K562 (cell line): ENCODE results near the gene SLC22A23. TPM values are rescaled to one million over a fixed set of nuclear protein-coding genes. Genes with fewer than 3 reads are reported as not detected.

Experiments
- CBX3 ChIP-seq, 2 experiments: IDR thresholded peaks; 1 replicate in 1 of 2; 2 replicates in 1 of 2; pipeline ENCODE4 v1.6.1; 2012; ENCODE audit warnings: inconsistent platforms in 2 of 2, low read length in 2 of 2, borderline replicate concordance in 1 of 2, control low read depth in 1 of 2
- ETS2 ChIP-seq: IDR thresholded peaks from 2 replicates; pipeline ENCODE4 v1.6.1; 2016; ENCODE audit warnings: borderline replicate concordance, missing genetic modification characterization, mild to moderate bottlenecking, moderate library complexity, missing compliant biosample characterization; ENCODE audit not compliant: poor library complexity, severe bottlenecking
- FOXM1 ChIP-seq, 2 experiments: fragments of 450-650 bp in 1 of 2; sonication (generic) in 1 of 2; formaldehyde crosslinking in 1 of 2; IDR thresholded peaks; 2 replicates each; pipeline versions ENCODE4 v1.6.1 to v1.9.0; 2017 to 2022; ENCODE audit warnings: low read depth in 2 of 2, mild to moderate bottlenecking in 2 of 2, missing genetic modification reagents in 1 of 2, moderate library complexity in 1 of 2
- HDGF ChIP-seq: fragments of 450-650 bp; IDR thresholded peaks from 2 replicates; pipeline ENCODE4 v1.6.1; 2016
- HMGN3 ChIP-seq: IDR thresholded peaks from 2 replicates; pipeline ENCODE4 v1.6.1; 2011; ENCODE audit warnings: borderline replicate concordance, low read depth, mild to moderate bottlenecking, mixed read lengths, low read length; ENCODE audit not compliant: insufficient read length; ENCODE audit errors: extremely low read depth
- JUN ChIP-seq, 2 experiments: sonication (generic) in 1 of 2; formaldehyde crosslinking in 1 of 2; IDR thresholded peaks; 2 replicates each; pipeline versions ENCODE4 v1.6.1 to v1.8.0; 2012 to 2022; ENCODE audit warnings: borderline replicate concordance in 2 of 2, mild to moderate bottlenecking in 2 of 2, improper control_type of control experiment in 1 of 2, low read depth in 1 of 2, low read length in 1 of 2, missing genetic modification reagents in 1 of 2
- KAT7 ChIP-seq: sonication (generic); formaldehyde crosslinking; IDR thresholded peaks from 2 replicates; pipeline ENCODE4 v1.8.0; 2022; ENCODE audit warnings: missing genetic modification reagents, mild to moderate bottlenecking, borderline replicate concordance
- MAZ ChIP-seq, 2 experiments: fragments of 450-650 bp in 1 of 2; sonication (generic) in 1 of 2; formaldehyde crosslinking; IDR thresholded peaks in 1 of 2; conservative IDR thresholded peaks in 1 of 2; 2 replicates each; pipeline versions ENCODE4 v1.4.0 to v1.5.0; 2020; ENCODE audit warnings: mild to moderate bottlenecking in 1 of 2, missing genetic modification reagents in 1 of 2
- MBD2 ChIP-seq: sonication (generic); IDR thresholded peaks from 2 replicates; pipeline ENCODE4 v1.6.1; 2016; ENCODE audit warnings: low read depth, borderline replicate concordance
- SIN3B ChIP-seq: fragments of 450-650 bp; IDR thresholded peaks from 2 replicates; pipeline ENCODE4 v1.6.1; 2017; ENCODE audit warnings: low read depth, mild to moderate bottlenecking, moderate library complexity
- SMARCC2 ChIP-seq: fragments of 450-650 bp; IDR thresholded peaks from 2 replicates; pipeline ENCODE4 v1.6.1; 2017; ENCODE audit warnings: antibody characterized with exemption, moderate library complexity, mild to moderate bottlenecking, low read depth
- TARDBP ChIP-seq: fragments of 450-650 bp; IDR thresholded peaks from 2 replicates; pipeline ENCODE4 v1.6.1; 2016
- TEAD4 ChIP-seq, 2 experiments: sonication (generic) in 1 of 2; formaldehyde crosslinking in 1 of 2; IDR thresholded peaks; 2 replicates each; pipeline versions ENCODE4 v1.6.1 to v1.8.0; 2012 to 2022; ENCODE audit warnings: borderline replicate concordance in 1 of 2, inconsistent platforms in 1 of 2, low read length in 1 of 2, mild to moderate bottlenecking in 1 of 2, missing genetic modification reagents in 1 of 2
- ZBTB7A ChIP-seq: IDR thresholded peaks from 2 replicates; pipeline ENCODE4 v1.6.1; 2011; ENCODE audit warnings: low read depth, mild to moderate bottlenecking, low read length, moderate library complexity, borderline replicate concordance; ENCODE audit not compliant: control insufficient read depth
- ZFP30 ChIP-seq: fragments of 250-450 bp; sonication (Bioruptor Pico); IDR thresholded peaks from 2 replicates; pipeline ENCODE4 v1.8.0; 2022; ENCODE audit warnings: moderate library complexity, mild to moderate bottlenecking, inconsistent platforms, borderline replicate concordance
- ZNF24 ChIP-seq: fragments of 450-650 bp; IDR thresholded peaks from 2 replicates; pipeline ENCODE4 v1.6.1; 2016
- ZNF431 ChIP-seq: sonication (generic); formaldehyde crosslinking; IDR thresholded peaks from 2 replicates; pipeline ENCODE4 v1.8.0; 2022; ENCODE audit warnings: mild to moderate bottlenecking, missing genetic modification reagents
- polyA plus RNA-seq, 8 experiments: library from polyadenylated mRNA; depleted of rRNA in 4 of 8; stranded (reverse) in 5 of 8; unstranded in 3 of 8; fragments of >200 nt; fragmentation: Nextera tagmentation in 2 of 8; fragmentation: Illumina TruSeq in 1 of 8; extraction: Ambion mirVana in 2 of 8; extraction: Trizol in 1 of 8; gene quantifications; 2 replicates each; pipeline versions ENCODE4 v1.2.1 to v1.2.3, GENCODE V29; 2011 to 2014; ENCODE audit warnings: inconsistent platforms in 1 of 8, missing spikeins in 1 of 8
- total RNA-seq, 7 experiments: library from RNA; depleted of rRNA in 6 of 7; stranded (reverse); fragments of >200 nt in 6 of 7; fragmentation: Illumina TruSeq in 2 of 7; extraction: Trizol in 2 of 7; gene quantifications; 2 replicates each; pipeline versions ENCODE4 v1.2.1 to v1.2.3, GENCODE V29; 2011 to 2021; ENCODE audit warnings: low replicate concordance in 1 of 7
- TF ChIP-seq, protein P1 (sequence below): sonication (generic); formaldehyde crosslinking; IDR thresholded peaks from 2 replicates; pipeline ENCODE4 v1.8.0; 2022; ENCODE audit warnings: mild to moderate bottlenecking, missing genetic modification reagents
- TF ChIP-seq, protein P2 (sequence below): fragments of 450-650 bp; IDR thresholded peaks from 2 replicates; pipeline ENCODE4 v1.6.1; 2016; ENCODE audit warnings: mild to moderate bottlenecking
- TF ChIP-seq, protein P3 (sequence below): fragments of 250-450 bp; sonication (Bioruptor Pico); IDR thresholded peaks from 2 replicates; pipeline ENCODE4 v1.5.0; 2020; ENCODE audit warnings: mild to moderate bottlenecking, borderline replicate concordance

Gene SLC22A23
- total and polyA plus RNA-seq, 9 of the 15 experiments (the other 6 are each of a cell fraction or from before 2014, with no cell fraction given): 0.30 to 8.7 (median 2.5) TPM

DNA sequence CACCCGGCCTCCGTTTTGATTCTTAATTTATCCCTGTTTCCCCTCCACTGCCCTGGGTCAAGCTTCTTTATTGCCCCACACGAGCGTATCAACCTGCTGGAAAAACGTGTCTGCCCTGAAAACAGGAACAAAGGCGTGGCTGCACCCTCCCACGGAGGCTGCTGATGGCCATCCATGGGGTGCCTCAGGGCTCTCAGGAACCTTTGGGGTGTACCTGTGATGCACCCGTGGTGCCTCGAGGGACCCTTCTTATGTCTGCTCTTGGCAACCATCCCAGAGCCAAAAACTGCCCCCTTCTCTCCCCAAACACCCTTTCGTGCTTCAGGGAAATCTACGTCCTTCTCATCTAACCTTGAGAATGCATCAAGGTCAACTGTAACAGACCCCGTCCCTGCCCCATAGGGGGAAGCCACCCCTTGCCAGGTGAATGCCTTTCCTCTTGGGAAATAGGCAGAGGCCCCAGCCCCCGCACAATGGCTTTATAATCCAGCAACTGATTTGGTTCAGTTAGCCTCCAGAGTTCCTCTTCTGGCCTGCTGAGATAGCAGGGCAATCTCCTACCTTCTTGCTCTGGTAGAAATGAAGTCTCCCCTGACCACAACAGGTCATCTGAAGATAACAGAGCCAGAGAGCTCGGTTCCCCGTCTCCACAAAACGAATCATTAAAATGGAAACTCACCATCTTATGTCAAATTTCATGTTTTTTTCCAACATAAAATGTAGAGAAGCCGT lies 168.7 kb downstream of the SLC22A23 start (continued):
- TF ChIP-seq SIN3B (no peak), FOXM1 (IDR thresholded peaks at IDR 0.05; ENCODE audit: low read depth) (peak; percentile 94), FOXM1 (CRISPR knock-in tag; IDR thresholded peaks at IDR 0.05; ENCODE audit: low read depth) (no peak), KAT7 (CRISPR knock-in tag) (no peak), HMGN3 (no peak), CBX3 (IDR thresholded peaks at IDR 0.05; ENCODE audit: borderline replicate concordance in 1 of 2, low read length in 2 of 2) (peak in 1 of 2 experiments; percentile 65; a peak in 1 of 3 replicates), ZNF431 (no peak), TARDBP (0 out of 2 replicates have a peak, but pooled peaks have one; percentile 78), JUN (IDR thresholded peaks at IDR 0.05; ENCODE audit: borderline replicate concordance, low read depth, low read length) (0 out of 2 replicates have a peak, but pooled peaks have one; percentile 39), JUN (CRISPR knock-in tag; IDR thresholded peaks at IDR 0.05; ENCODE audit: borderline replicate concordance) (no peak), ZNF24 (peak; percentile 93), ETS2 (tag) (no peak), ZFP30 (CRISPR knock-in tag) (no peak), SMARCC2 (peak; percentile 88), MBD2 (peak; percentile 77), HDGF (no peak), TEAD4 (IDR thresholded peaks at IDR 0.05; ENCODE audit: low read length) (peak; percentile 99), TEAD4 (CRISPR knock-in tag; IDR thresholded peaks at IDR 0.05; ENCODE audit: borderline replicate concordance) (no peak), ZBTB7A (no peak), MAZ (CRISPR knock-in tag; conservative IDR thresholded peaks at IDR 0.05 in 1 of 2, IDR thresholded peaks at IDR 0.05 in 1 of 2) (peak; percentile 64 to 78)
- TF ChIP-seq, protein P1, sequence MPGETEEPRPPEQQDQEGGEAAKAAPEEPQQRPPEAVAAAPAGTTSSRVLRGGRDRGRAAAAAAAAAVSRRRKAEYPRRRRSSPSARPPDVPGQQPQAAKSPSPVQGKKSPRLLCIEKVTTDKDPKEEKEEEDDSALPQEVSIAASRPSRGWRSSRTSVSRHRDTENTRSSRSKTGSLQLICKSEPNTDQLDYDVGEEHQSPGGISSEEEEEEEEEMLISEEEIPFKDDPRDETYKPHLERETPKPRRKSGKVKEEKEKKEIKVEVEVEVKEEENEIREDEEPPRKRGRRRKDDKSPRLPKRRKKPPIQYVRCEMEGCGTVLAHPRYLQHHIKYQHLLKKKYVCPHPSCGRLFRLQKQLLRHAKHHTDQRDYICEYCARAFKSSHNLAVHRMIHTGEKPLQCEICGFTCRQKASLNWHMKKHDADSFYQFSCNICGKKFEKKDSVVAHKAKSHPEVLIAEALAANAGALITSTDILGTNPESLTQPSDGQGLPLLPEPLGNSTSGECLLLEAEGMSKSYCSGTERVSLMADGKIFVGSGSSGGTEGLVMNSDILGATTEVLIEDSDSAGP (CRISPR knock-in tag): no peak
- TF ChIP-seq, protein P2, sequence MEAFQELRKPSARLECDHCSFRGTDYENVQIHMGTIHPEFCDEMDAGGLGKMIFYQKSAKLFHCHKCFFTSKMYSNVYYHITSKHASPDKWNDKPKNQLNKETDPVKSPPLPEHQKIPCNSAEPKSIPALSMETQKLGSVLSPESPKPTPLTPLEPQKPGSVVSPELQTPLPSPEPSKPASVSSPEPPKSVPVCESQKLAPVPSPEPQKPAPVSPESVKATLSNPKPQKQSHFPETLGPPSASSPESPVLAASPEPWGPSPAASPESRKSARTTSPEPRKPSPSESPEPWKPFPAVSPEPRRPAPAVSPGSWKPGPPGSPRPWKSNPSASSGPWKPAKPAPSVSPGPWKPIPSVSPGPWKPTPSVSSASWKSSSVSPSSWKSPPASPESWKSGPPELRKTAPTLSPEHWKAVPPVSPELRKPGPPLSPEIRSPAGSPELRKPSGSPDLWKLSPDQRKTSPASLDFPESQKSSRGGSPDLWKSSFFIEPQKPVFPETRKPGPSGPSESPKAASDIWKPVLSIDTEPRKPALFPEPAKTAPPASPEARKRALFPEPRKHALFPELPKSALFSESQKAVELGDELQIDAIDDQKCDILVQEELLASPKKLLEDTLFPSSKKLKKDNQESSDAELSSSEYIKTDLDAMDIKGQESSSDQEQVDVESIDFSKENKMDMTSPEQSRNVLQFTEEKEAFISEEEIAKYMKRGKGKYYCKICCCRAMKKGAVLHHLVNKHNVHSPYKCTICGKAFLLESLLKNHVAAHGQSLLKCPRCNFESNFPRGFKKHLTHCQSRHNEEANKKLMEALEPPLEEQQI: peak; percentile 68; the same call in 1 of the 2 replicates
- TF ChIP-seq, protein P3, sequence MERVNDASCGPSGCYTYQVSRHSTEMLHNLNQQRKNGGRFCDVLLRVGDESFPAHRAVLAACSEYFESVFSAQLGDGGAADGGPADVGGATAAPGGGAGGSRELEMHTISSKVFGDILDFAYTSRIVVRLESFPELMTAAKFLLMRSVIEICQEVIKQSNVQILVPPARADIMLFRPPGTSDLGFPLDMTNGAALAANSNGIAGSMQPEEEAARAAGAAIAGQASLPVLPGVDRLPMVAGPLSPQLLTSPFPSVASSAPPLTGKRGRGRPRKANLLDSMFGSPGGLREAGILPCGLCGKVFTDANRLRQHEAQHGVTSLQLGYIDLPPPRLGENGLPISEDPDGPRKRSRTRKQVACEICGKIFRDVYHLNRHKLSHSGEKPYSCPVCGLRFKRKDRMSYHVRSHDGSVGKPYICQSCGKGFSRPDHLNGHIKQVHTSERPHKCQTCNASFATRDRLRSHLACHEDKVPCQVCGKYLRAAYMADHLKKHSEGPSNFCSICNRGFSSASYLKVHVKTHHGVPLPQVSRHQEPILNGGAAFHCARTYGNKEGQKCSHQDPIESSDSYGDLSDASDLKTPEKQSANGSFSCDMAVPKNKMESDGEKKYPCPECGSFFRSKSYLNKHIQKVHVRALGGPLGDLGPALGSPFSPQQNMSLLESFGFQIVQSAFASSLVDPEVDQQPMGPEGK (CRISPR knock-in tag): no peak
